ENCODE results near the gene IKZF3. TPM values are rescaled to one million over a fixed set of nuclear protein-coding genes. Genes with fewer than 3 reads are reported as not detected.

Gene IKZF3
- total RNA-seq, 1 donor: 0.81 TPM

GRCh38 chr17:39744075-39744835 is 119.9 kb downstream of the IKZF3 start:
- no peak for DNase-seq (ENCODE audit: low read depth in 2 of 3, low spot score in 2 of 3)

GRCh38 chr17:39742856-39743436 is 121.2 kb downstream of the IKZF3 start:
- DNase-seq (ENCODE audit: low read depth in 2 of 3, low spot score in 2 of 3): no peak

GRCh38 chr17:39742126-39742855 is 121.8 kb downstream of the IKZF3 start:
- DNase-seq (ENCODE audit: low read depth in 2 of 3, low spot score in 2 of 3): no peak

GRCh38 chr17:39740357-39741111 is 123.6 kb downstream of the IKZF3 start:
- DNase-seq (ENCODE audit: low read depth in 2 of 3, low spot score in 2 of 3): no peak

- no peak for DNase-seq (ENCODE audit: low read depth in 2 of 3, low spot score in 2 of 3)
Measured at GRCh38 chr17:39739885-39740356, 124.2 kb downstream of the IKZF3 start.

GRCh38 chr17:39738983-39739884 is 124.9 kb downstream of the IKZF3 start:
- DNase-seq (ENCODE audit: low read depth in 2 of 3, low spot score in 2 of 3): no peak

GRCh38 chr17:39738568-39738901 is 125.6 kb downstream of the IKZF3 start:
- peak in 2 of 3 donors; percentile 20 to 26 for DNase-seq (ENCODE audit: low read depth in 2 of 3, low spot score in 2 of 3)

GRCh38 chr17:39737760-39738567 is 126.1 kb downstream of the IKZF3 start, which contains the start of gene GRB7:
Gene GRB7, plus strand, starts transcription at chr17:39737938. Its CDS starts 4,364 bp downstream, at chr17:39742302.
- no peak for DNase-seq (ENCODE audit: low read depth in 2 of 3, low spot score in 2 of 3)

- no peak for DNase-seq (ENCODE audit: low read depth in 2 of 3, low spot score in 2 of 3)
Measured at GRCh38 chr17:39737206-39737759, 126.8 kb downstream of the IKZF3 start.

- DNase-seq (ENCODE audit: low read depth in 2 of 3, low spot score in 2 of 3): no peak
Measured at GRCh38 chr17:39736319-39737165, 127.6 kb downstream of the IKZF3 start.

- DNase-seq (ENCODE audit: low read depth in 2 of 3, low spot score in 2 of 3): no peak
Measured at GRCh38 chr17:39735882-39736281, 128.2 kb downstream of the IKZF3 start.

- no peak for DNase-seq (ENCODE audit: low read depth in 2 of 3, low spot score in 2 of 3)
Measured at GRCh38 chr17:39732586-39732985, 131.5 kb downstream of the IKZF3 start.

GRCh38 chr17:39730095-39730921 is 133.8 kb downstream of the IKZF3 start, which contains the start of gene MIEN1:
Gene MIEN1, minus strand, starts transcription at chr17:39730532. Its CDS starts 37 bp downstream, at chr17:39730495.
- DNase-seq (ENCODE audit: low read depth in 2 of 3, low spot score in 2 of 3): peak; percentile 87 to 91 (median 91)

GRCh38 chr17:39729280-39729851 is 134.7 kb downstream of the IKZF3 start:
- DNase-seq (ENCODE audit: low read depth in 2 of 3, low spot score in 2 of 3): no peak

GRCh38 chr17:39727556-39727955 is 136.6 kb downstream of the IKZF3 start:
- no peak for DNase-seq (ENCODE audit: low read depth in 2 of 3, low spot score in 2 of 3)

- DNase-seq (ENCODE audit: low read depth in 2 of 3, low spot score in 2 of 3): no peak
Measured at GRCh38 chr17:39726617-39727016, 137.5 kb downstream of the IKZF3 start.
